Measurements from ENCODE around the gene ZNF469. TPM values are rescaled to one million over a fixed set of nuclear protein-coding genes. Genes with fewer than 3 reads are reported as not detected.

The ZNF469 gene
- total and polyA plus RNA-seq, 2 donors (not counting 3 experiments of a cell fraction or from before 2014, with no cell fraction given): 0.90 to 5.7 TPM

DNA sequence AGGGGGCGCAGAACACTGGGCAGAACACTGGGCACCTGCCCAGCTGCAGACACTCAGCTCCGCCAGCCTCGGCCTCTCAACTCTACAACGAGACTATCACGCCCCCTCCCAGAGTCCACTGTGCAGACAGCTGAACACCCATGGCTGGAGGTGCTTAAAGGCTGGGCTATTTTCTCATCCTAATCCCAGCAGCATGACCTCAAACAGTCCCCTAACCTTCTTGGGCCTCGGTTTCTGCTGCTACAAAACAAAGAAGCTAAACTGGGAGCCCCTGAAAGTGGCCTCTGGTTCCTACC is 27.7 kb upstream of the ZNF469 start:
- Histone ChIP-seq H3K4me2 (ENCODE audit: insufficient read depth, low read length) (no peak overlapping the region), H3K27ac (ENCODE audit: insufficient read depth, low read depth, low read length) (no peak overlapping the region), H3K4me3 (replicated peaks in 1 of 3; ENCODE audit: insufficient read depth in 1 of 3, low read depth in 1 of 3, low read length in 3 of 3) (no peak overlapping the region), H3K79me2 (ENCODE audit: control insufficient read depth, insufficient read depth, low read length) (no peaks in the 10 kb centered on the region), H2AFZ (ENCODE audit: low read depth, low read length) (no peak overlapping the region), H4K20me1 (replicated peaks; ENCODE audit: control insufficient read depth, extremely low read depth, insufficient read depth, low read length) (no peaks in the 10 kb centered on the region), H3K9me1 (replicated peaks; ENCODE audit: control insufficient read depth, extremely low read depth, insufficient read depth, low read length) (no peaks in the 10 kb centered on the region), H3K36me3 (ENCODE audit: control insufficient read depth in 2 of 2, extremely low read depth in 1 of 2, insufficient read depth in 2 of 2, low read length in 2 of 2) (no peaks in the 10 kb centered on the region), H3K9me3 (replicated peaks; ENCODE audit: control insufficient read depth, insufficient read depth, low read length) (no peaks in the 10 kb centered on the region), H3K27me3 (ENCODE audit: control insufficient read depth in 2 of 2, insufficient read depth in 2 of 2, low read length in 2 of 2) (no peaks in the 10 kb centered on the region), H3K9ac (replicated peaks; ENCODE audit: extremely low read depth, insufficient read depth, low read length) (no peak overlapping the region), H3K4me1 (ENCODE audit: control insufficient read depth, extremely low read depth, insufficient read depth, low read length) (no peaks in the 10 kb centered on the region)
- no TSS peak for BruUV-seq (replicated peaks)
- intact Hi-C loops (cut with micrococcal nuclease) (no loop called here), dilution Hi-C loops (cut with MboI; ENCODE audit: extremely low pct_ligation_motif_present, low sequenced_read_pairs) (no loop called here)
- FAIRE-seq (no peak), DNase-seq (ENCODE audit: low read depth, low spot score) (no peak)
- ChIA-PET CTCF (interaction anchor here (1.1 kb wide), 1 partner anchor 13 kb away, joined by 5 read pairs; no protein-coding TSS in a partner anchor), POLR2A (no interaction called here)
- TF ChIP-seq POLR2A (IDR thresholded peaks at IDR 0.05; ENCODE audit: low read depth, low read length) (no peak), EZH2 (IDR thresholded peaks at IDR 0.05; ENCODE audit: borderline replicate concordance, low read depth, low read length, severe bottlenecking) (no peak)
- TF ChIP-seq, protein P1, sequence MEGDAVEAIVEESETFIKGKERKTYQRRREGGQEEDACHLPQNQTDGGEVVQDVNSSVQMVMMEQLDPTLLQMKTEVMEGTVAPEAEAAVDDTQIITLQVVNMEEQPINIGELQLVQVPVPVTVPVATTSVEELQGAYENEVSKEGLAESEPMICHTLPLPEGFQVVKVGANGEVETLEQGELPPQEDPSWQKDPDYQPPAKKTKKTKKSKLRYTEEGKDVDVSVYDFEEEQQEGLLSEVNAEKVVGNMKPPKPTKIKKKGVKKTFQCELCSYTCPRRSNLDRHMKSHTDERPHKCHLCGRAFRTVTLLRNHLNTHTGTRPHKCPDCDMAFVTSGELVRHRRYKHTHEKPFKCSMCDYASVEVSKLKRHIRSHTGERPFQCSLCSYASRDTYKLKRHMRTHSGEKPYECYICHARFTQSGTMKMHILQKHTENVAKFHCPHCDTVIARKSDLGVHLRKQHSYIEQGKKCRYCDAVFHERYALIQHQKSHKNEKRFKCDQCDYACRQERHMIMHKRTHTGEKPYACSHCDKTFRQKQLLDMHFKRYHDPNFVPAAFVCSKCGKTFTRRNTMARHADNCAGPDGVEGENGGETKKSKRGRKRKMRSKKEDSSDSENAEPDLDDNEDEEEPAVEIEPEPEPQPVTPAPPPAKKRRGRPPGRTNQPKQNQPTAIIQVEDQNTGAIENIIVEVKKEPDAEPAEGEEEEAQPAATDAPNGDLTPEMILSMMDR (IDR thresholded peaks at IDR 0.05; ENCODE audit: extremely low read depth in 1 of 2, insufficient read depth in 1 of 2, low read depth in 1 of 2, low read length in 2 of 2): no peak

DNA sequence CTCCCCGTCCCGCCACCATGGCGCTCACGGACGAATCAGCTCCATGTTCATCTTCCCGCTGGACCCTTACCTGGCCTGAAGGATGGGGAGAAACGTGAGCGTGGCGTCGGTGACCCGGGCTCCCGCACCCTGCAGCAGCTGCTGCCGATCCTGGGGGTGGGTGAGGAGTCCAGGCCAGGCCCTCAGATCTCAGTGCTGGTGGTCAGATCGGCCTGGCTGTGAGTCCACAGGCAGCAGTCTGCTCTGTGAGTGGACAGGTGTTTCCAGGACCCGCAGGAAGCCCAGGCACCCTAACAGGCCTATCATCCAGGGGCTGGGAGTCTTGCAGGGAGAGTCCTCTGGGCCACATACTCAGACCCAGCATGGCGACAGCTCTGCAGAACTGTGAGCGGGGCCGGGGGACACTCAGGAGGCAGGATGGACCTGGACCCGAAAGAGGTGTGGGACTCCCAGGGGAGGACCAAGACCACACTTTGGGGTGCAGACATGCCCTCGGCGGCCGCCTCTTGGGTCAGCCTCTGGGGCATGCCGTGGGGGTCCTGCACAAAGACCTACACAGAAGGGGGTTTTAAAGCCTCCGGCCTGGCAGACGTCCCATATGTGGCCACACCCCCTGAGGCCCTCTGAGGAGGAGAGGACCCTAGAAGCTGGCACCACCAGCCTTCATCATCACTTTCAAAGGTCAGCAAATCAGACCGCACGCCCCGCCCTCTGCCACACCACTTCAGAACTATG is 27.2 kb upstream of the ZNF469 start:
- Histone ChIP-seq H4K20me1 (replicated peaks; ENCODE audit: control insufficient read depth, extremely low read depth, insufficient read depth, low read length) (no peaks in the 10 kb centered on the region), H3K9ac (replicated peaks; ENCODE audit: extremely low read depth, insufficient read depth, low read length) (no peak overlapping the region), H3K27me3 (ENCODE audit: control insufficient read depth in 2 of 2, insufficient read depth in 2 of 2, low read length in 2 of 2) (no peaks in the 10 kb centered on the region), H3K9me1 (replicated peaks; ENCODE audit: control insufficient read depth, extremely low read depth, insufficient read depth, low read length) (no peaks in the 10 kb centered on the region), H3K4me3 (replicated peaks in 1 of 3; ENCODE audit: insufficient read depth in 1 of 3, low read depth in 1 of 3, low read length in 3 of 3) (no peak overlapping the region), H3K27ac (ENCODE audit: insufficient read depth, low read depth, low read length) (no peak overlapping the region), H3K4me1 (ENCODE audit: control insufficient read depth, extremely low read depth, insufficient read depth, low read length) (no peaks in the 10 kb centered on the region), H3K79me2 (ENCODE audit: control insufficient read depth, insufficient read depth, low read length) (no peaks in the 10 kb centered on the region), H3K9me3 (replicated peaks; ENCODE audit: control insufficient read depth, insufficient read depth, low read length) (no peaks in the 10 kb centered on the region), H3K4me2 (ENCODE audit: insufficient read depth, low read length) (no peak overlapping the region), H2AFZ (ENCODE audit: low read depth, low read length) (no peak overlapping the region), H3K36me3 (ENCODE audit: control insufficient read depth in 2 of 2, extremely low read depth in 1 of 2, insufficient read depth in 2 of 2, low read length in 2 of 2) (no peaks in the 10 kb centered on the region)
- no TSS peak for BruUV-seq (replicated peaks)
- DNase-seq (ENCODE audit: low read depth, low spot score) (no peak), FAIRE-seq (no peak)
- ChIA-PET CTCF (interaction anchor here (1.1 kb wide), 1 partner anchor 13 kb away, joined by 5 read pairs; no protein-coding TSS in a partner anchor), POLR2A (no interaction called here)
- dilution Hi-C loops (cut with MboI; ENCODE audit: extremely low pct_ligation_motif_present, low sequenced_read_pairs): no loop called here
- TF ChIP-seq POLR2AphosphoS5 (IDR thresholded peaks at IDR 0.05; ENCODE audit: insufficient read depth, low read depth, low read length) (no peak), JUN (IDR thresholded peaks at IDR 0.05; ENCODE audit: borderline replicate concordance, insufficient read depth, insufficient read length, low read depth) (no peak), EZH2 (IDR thresholded peaks at IDR 0.05; ENCODE audit: borderline replicate concordance, low read depth, low read length, severe bottlenecking) (no peak), POLR2A (IDR thresholded peaks at IDR 0.05; ENCODE audit: low read depth, low read length) (no peak), GATA2 (IDR thresholded peaks at IDR 0.05; ENCODE audit: insufficient read depth, insufficient read length, low read depth, low read length) (no peak), FOS (IDR thresholded peaks at IDR 0.05; ENCODE audit: borderline replicate concordance, insufficient read depth, low read length) (no peak), MYC (IDR thresholded peaks at IDR 0.05; ENCODE audit: low read depth, low read length) (no peak)
- TF ChIP-seq, protein P1 (IDR thresholded peaks at IDR 0.05; ENCODE audit: extremely low read depth in 1 of 2, insufficient read depth in 1 of 2, low read depth in 1 of 2, low read length in 2 of 2): no peak
- TF ChIP-seq, protein P2, sequence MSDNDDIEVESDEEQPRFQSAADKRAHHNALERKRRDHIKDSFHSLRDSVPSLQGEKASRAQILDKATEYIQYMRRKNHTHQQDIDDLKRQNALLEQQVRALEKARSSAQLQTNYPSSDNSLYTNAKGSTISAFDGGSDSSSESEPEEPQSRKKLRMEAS (IDR thresholded peaks at IDR 0.05; ENCODE audit: insufficient read depth, insufficient read length): no peak
- intact Hi-C loops (cut with micrococcal nuclease): no loop called here
